Measurements from ENCODE around the gene EPHB2. TPM values are rescaled to one million over a fixed set of nuclear protein-coding genes. Genes with fewer than 3 reads are reported as not detected.

The EPHB2 gene
- total and polyA plus RNA-seq, 2 of the 8 experiments (the other 6 are each of a cell fraction or from before 2014, with no cell fraction given): 15.8 to 17.2 TPM

DNA sequence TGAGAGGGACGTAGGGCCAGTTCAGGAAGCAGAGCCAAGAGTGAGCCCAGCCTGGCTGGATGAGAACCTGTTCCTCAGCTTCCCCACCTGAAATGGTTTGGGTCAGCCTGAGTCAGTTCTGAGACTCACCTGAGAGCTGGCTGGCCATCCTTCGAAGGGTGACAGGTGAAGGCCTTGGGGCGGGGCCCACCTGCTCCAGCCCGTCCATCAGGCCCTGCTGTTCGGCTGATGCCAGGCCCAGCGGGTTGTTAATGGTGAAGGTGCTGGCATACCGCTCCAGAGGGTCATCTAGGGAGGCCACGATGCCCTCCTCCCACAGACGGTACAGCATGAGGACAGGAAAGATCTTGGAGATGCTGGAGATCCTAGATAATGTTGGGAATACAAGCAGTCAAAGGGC, 247.9 kb downstream of the EPHB2 start (continued):
- TF ChIP-seq SIRT6 (IDR thresholded peaks at IDR 0.05; ENCODE audit: low read length) (no peak), TBP (IDR thresholded peaks at IDR 0.05; ENCODE audit: low read depth, low read length) (no peak)
